Esophagus squamous epithelium (tissue), 4 donors: Measurements from ENCODE around the gene LRRC8C.

Source experiments
- POLR2A ChIP-seq, 4 donors: fragments of 450-650 bp; IDR thresholded peaks; one replicate each; pipeline ENCODE4 v1.6.1; 2017; ENCODE audit warnings: antibody characterized with exemption in 4 of 4, mild to moderate bottlenecking in 4 of 4, moderate library complexity in 3 of 4
- TF ChIP-seq, protein P1 (sequence below), 6 experiments: fragments of 450-650 bp in 4 of 6; fragments of 200-600 bp in 2 of 6; sonication (generic) in 2 of 6; IDR thresholded peaks; one replicate each; pipeline ENCODE4 v1.5.1; 2016 to 2019; ENCODE audit warnings: antibody characterized with exemption in 6 of 6, mild to moderate bottlenecking in 4 of 6, moderate library complexity in 4 of 6

DNA sequence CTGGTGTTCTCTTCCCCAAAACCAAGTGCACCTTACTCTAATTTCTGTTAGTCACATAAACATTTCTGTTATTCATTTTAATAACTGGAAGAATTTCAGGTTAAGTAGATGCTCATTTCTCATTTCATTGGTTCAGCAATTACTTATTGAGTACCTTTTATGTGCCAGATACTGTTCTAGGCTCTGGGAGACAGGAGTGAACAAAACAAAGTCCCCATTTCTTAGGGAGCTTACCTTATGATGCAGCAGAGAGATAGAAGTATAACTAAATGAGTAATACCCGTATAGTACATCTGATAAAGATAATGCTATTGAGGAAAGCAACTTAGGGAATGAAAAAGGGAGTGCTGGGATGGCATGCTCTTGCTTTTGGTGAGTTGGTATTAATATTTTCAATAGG lies 33.7 kb downstream of the LRRC8C start:
- TF ChIP-seq, protein P1, sequence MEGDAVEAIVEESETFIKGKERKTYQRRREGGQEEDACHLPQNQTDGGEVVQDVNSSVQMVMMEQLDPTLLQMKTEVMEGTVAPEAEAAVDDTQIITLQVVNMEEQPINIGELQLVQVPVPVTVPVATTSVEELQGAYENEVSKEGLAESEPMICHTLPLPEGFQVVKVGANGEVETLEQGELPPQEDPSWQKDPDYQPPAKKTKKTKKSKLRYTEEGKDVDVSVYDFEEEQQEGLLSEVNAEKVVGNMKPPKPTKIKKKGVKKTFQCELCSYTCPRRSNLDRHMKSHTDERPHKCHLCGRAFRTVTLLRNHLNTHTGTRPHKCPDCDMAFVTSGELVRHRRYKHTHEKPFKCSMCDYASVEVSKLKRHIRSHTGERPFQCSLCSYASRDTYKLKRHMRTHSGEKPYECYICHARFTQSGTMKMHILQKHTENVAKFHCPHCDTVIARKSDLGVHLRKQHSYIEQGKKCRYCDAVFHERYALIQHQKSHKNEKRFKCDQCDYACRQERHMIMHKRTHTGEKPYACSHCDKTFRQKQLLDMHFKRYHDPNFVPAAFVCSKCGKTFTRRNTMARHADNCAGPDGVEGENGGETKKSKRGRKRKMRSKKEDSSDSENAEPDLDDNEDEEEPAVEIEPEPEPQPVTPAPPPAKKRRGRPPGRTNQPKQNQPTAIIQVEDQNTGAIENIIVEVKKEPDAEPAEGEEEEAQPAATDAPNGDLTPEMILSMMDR (IDR thresholded peaks at IDR 0.05): no peak
- TF ChIP-seq POLR2A (IDR thresholded peaks at IDR 0.05): no peak
